Neural progenitor cell (in vitro differentiated cells): Measurements from ENCODE around the gene FMNL2. TPM values are rescaled to one million over a fixed set of nuclear protein-coding genes. Genes with fewer than 3 reads are reported as not detected.

Experiments used
- DNase-seq: peaks from one replicate; pipeline ENCODE4 v3.0.0-alpha.2; 2016; ENCODE audit warnings: low spot score
- H2AFZ ChIP-seq: fragments of 200-600 bp; sonication (generic); replicated peaks from 2 replicates; pipeline ENCODE4 v1.6.1; 2016; ENCODE audit warnings: antibody characterized with exemption
- H3F3A ChIP-seq: fragments of 200-600 bp; sonication (generic); 2 replicates; pipeline ENCODE4 v1.6.1; 2016; ENCODE audit warnings: antibody characterized with exemption, low read depth
- H3K27ac ChIP-seq: fragments of 200-600 bp; sonication (generic); 2 replicates; pipeline ENCODE4 v1.5.1; 2016; ENCODE audit warnings: mild to moderate bottlenecking
- H3K27me3 ChIP-seq: fragments of 200-600 bp; sonication (generic); 2 replicates; pipeline ENCODE4 v1.6.1; 2016; ENCODE audit warnings: mild to moderate bottlenecking, moderate library complexity
- H3K36me3 ChIP-seq: fragments of 200-600 bp; sonication (generic); 2 replicates; pipeline ENCODE4 v1.5.1; 2016
- H3K4me1 ChIP-seq: fragments of 200-600 bp; sonication (generic); 2 replicates; pipeline ENCODE4 v1.6.1; 2016; ENCODE audit warnings: mixed run types
- H3K4me2 ChIP-seq: fragments of 200-600 bp; sonication (generic); 2 replicates; pipeline ENCODE4 v1.6.1; 2016
- H3K4me3 ChIP-seq: fragments of 200-600 bp; sonication (generic); 2 replicates; pipeline ENCODE4 v1.5.1; 2016
- H3K79me2 ChIP-seq: fragments of 200-600 bp; sonication (generic); 2 replicates; pipeline ENCODE4 v1.6.1; 2016; ENCODE audit warnings: low read depth
- H3K9ac ChIP-seq: fragments of 200-600 bp; sonication (generic); 2 replicates; pipeline ENCODE4 v1.6.1; 2016
- H3K9me3 ChIP-seq: fragments of 200-600 bp; sonication (generic); 2 replicates; pipeline ENCODE4 v1.5.1; 2016; ENCODE audit warnings: low read depth
- H4K20me1 ChIP-seq: fragments of 200-600 bp; sonication (generic); 2 replicates; pipeline ENCODE4 v1.6.1; 2016; ENCODE audit warnings: low read depth
- H3K27ac Mint-ChIP-seq: 3 replicates; pipeline ENCODE4 v1.8.0; 2021; ENCODE audit warnings: mixed read lengths
- H3K27me3 Mint-ChIP-seq: 2 replicates; pipeline ENCODE4 v1.8.0; 2022; ENCODE audit warnings: low read depth, mild to moderate bottlenecking, inconsistent platforms, moderate library complexity, mixed read lengths; ENCODE audit not compliant: insufficient read depth
- H3K36me3 Mint-ChIP-seq: 3 replicates; pipeline ENCODE4 v1.8.0; 2021; ENCODE audit warnings: mixed read lengths
- H3K4me1 Mint-ChIP-seq: 3 replicates; pipeline ENCODE4 v1.8.0; 2021; ENCODE audit warnings: mixed read lengths
- H3K4me3 Mint-ChIP-seq: 3 replicates; pipeline ENCODE4 v1.8.0; 2021; ENCODE audit warnings: mild to moderate bottlenecking, moderate library complexity, mixed read lengths
- H3K9me3 Mint-ChIP-seq: 3 replicates; pipeline ENCODE4 v1.8.0; 2020; ENCODE audit warnings: mixed read lengths
- EZH2 ChIP-seq: fragments of 200-600 bp; sonication (generic); IDR thresholded peaks from 2 replicates; pipeline ENCODE4 v1.6.1; 2017; ENCODE audit warnings: antibody characterized with exemption, mild to moderate bottlenecking, moderate library complexity
- EZH2phosphoT487 ChIP-seq: fragments of 200-600 bp; sonication (generic); IDR thresholded peaks from 2 replicates; pipeline ENCODE4 v1.6.1; 2017; ENCODE audit warnings: antibody characterized with exemption
- total RNA-seq: library from RNA; depleted of rRNA; stranded (reverse); fragments of >200 nt; gene quantifications from 2 replicates; pipeline ENCODE4 v1.2.3, GENCODE V29; 2015; ENCODE audit warnings: low replicate concordance
- TF ChIP-seq, protein P1 (sequence below): fragments of 200-600 bp; sonication (generic); IDR thresholded peaks from 2 replicates; pipeline ENCODE4 v1.5.1; 2017; ENCODE audit warnings: antibody characterized with exemption, mild to moderate bottlenecking

The FMNL2 gene
- total RNA-seq, 1 donor from 2014 or later = 99.7 TPM

DNA sequence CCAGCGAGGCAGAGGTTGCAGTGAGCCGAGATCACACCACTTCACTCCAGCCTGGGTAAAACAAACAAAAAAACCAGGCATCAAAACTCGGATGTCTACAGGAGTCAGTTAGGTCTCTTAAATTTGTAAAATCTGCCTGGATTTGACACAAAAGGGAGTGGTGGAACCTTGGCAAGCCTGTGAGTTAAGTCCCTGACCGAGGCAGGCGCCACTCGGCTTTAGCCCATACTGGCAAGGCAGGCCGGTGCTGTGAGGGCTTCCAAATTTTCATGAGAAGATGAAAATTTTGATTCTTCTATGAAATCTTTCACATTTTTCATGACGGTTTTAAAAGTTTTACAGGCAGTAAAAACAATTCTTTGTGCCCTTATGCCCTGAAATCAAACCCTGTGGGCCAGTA is 165.8 kb downstream of the FMNL2 start:
- peaks cover 89% of the 10 kb centered on the region for H3K79me2 ChIP-seq
- no peak overlapping the region for H3K4me3 ChIP-seq
- no peaks in the 10 kb centered on the region for H3K36me3 ChIP-seq
- H3K4me3 Mint-ChIP-seq = no peak overlapping the region
- H3K4me2 ChIP-seq = no peak overlapping the region
- H3K9ac ChIP-seq = no peak overlapping the region
- H4K20me1 ChIP-seq = peaks cover 42% of the 10 kb centered on the region
- no peaks in the 10 kb centered on the region for H3F3A ChIP-seq
- peaks cover 6% of the 10 kb centered on the region for H3K4me1 Mint-ChIP-seq
- H3K27ac Mint-ChIP-seq = no peak overlapping the region
- peaks cover 15% of the 10 kb centered on the region for H3K4me1 ChIP-seq
- peaks cover 36% of the 10 kb centered on the region for H3K9me3 Mint-ChIP-seq
- no peak overlapping the region for H2AFZ ChIP-seq
- H3K36me3 Mint-ChIP-seq = peaks cover 28% of the 10 kb centered on the region
- peaks cover 5% of the 10 kb centered on the region for H3K27me3 Mint-ChIP-seq
- TF ChIP-seq, protein P1, sequence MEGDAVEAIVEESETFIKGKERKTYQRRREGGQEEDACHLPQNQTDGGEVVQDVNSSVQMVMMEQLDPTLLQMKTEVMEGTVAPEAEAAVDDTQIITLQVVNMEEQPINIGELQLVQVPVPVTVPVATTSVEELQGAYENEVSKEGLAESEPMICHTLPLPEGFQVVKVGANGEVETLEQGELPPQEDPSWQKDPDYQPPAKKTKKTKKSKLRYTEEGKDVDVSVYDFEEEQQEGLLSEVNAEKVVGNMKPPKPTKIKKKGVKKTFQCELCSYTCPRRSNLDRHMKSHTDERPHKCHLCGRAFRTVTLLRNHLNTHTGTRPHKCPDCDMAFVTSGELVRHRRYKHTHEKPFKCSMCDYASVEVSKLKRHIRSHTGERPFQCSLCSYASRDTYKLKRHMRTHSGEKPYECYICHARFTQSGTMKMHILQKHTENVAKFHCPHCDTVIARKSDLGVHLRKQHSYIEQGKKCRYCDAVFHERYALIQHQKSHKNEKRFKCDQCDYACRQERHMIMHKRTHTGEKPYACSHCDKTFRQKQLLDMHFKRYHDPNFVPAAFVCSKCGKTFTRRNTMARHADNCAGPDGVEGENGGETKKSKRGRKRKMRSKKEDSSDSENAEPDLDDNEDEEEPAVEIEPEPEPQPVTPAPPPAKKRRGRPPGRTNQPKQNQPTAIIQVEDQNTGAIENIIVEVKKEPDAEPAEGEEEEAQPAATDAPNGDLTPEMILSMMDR = no peak
- TF ChIP-seq EZH2phosphoT487 (no peak), EZH2 (no peak)
- no peaks in the 10 kb centered on the region for H3K9me3 ChIP-seq
- no peak for DNase-seq
- no peak overlapping the region for H3K27ac ChIP-seq
- no peaks in the 10 kb centered on the region for H3K27me3 ChIP-seq

DNA sequence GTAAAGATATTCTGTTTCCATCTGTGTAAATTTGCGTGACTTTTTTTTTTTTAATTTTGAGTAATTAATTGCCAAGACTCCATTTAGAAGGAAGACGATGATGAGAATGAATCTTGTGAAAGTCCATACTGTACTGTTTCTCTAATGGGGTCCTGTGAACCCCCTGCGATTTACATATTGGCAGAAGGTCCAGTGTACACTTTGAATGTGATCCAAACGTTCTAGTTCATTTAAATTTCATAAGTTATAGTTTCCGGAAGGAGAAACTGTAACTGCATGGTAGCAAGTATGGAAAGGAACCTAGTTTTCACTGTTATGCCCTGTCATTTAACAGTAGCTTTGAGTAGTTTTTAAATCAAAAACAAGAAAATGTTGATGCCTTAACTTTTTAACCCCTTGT is 166.7 kb downstream of the FMNL2 start:
- H3K27me3 Mint-ChIP-seq = peaks cover 5% of the 10 kb centered on the region

DNA sequence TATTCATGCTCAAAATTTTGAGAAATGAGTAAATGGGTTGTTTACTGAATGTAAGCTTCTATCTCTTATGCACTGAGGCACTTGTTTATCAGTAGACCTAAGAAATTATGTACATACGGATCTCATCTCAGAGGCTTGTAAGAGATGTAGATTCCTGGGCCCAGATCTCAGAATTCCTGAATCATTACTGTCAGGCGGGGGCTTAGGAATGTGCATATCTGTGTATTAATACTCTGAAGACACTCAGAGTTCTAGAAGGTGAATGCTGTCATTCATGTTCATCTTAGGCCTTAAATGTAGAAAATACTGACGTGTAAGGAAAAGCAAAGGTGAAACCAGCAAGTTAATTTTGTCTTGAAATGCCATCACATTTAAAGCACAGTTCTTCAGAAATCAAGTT is 169.6 kb downstream of the FMNL2 start:
- Histone ChIP-seq H3K4me3 (no peak overlapping the region), H3K9me3 (no peaks in the 10 kb centered on the region), H3K4me1 (peaks cover 5% of the 10 kb centered on the region), H3K27me3 (no peaks in the 10 kb centered on the region), H3K4me2 (no peak overlapping the region), H3K27ac (no peak overlapping the region), H3K79me2 (peaks cover 88% of the 10 kb centered on the region), H3K36me3 (no peaks in the 10 kb centered on the region), H3K9ac (no peak overlapping the region), H2AFZ (no peak overlapping the region), H4K20me1 (peaks cover 42% of the 10 kb centered on the region), H3F3A (no peaks in the 10 kb centered on the region)
- TF ChIP-seq EZH2 (no peak), EZH2phosphoT487 (no peak)
- TF ChIP-seq, protein P1 = no peak
- Mint-ChIP-seq H3K36me3 (peaks cover 16% of the 10 kb centered on the region), H3K9me3 (peaks cover 20% of the 10 kb centered on the region), H3K27me3 (peaks cover 5% of the 10 kb centered on the region), H3K4me3 (no peak overlapping the region), H3K4me1 (peaks cover 13% of the 10 kb centered on the region), H3K27ac (no peak overlapping the region)
- no peak for DNase-seq

More for the DNA sequence above, 166.7 kb downstream of the FMNL2 start:
- peaks cover 46% of the 10 kb centered on the region for H4K20me1 ChIP-seq
- no peak overlapping the region for H3K9ac ChIP-seq
- no peak overlapping the region for H2AFZ ChIP-seq
- Mint-ChIP-seq H3K4me1 (peaks cover 6% of the 10 kb centered on the region), H3K27ac (no peak overlapping the region), H3K9me3 (peaks cover 27% of the 10 kb centered on the region), H3K36me3 (peaks cover 24% of the 10 kb centered on the region), H3K4me3 (no peak overlapping the region)
- DNase-seq = no peak
- peaks cover 15% of the 10 kb centered on the region for H3K4me1 ChIP-seq
- H3F3A ChIP-seq = no peaks in the 10 kb centered on the region
- no peaks in the 10 kb centered on the region for H3K9me3 ChIP-seq
- no peak overlapping the region for H3K4me3 ChIP-seq
- no peak for TF ChIP-seq EZH2
- TF ChIP-seq, protein P1 = no peak
- no peak for TF ChIP-seq EZH2phosphoT487
- no peaks in the 10 kb centered on the region for H3K27me3 ChIP-seq
- no peak overlapping the region for H3K27ac ChIP-seq
- H3K79me2 ChIP-seq = peaks cover 89% of the 10 kb centered on the region
- no peaks in the 10 kb centered on the region for H3K36me3 ChIP-seq
- H3K4me2 ChIP-seq = no peak overlapping the region
